HL-60/S4 treated with phorbol 12-myristate 13-acetate at 8.2 ng/mL for 4 days and 3 days (cell line): Measurements from ENCODE around the gene GLB1L3.
"Not testable (repeated sequence)": the region's sequence is repeated elsewhere in the genome, so short reads cannot be mapped to it uniquely, and the experiment has no call there.

Experiments used
- in situ Hi-C: fragments of 300-500 bp; cut with MboI; formaldehyde crosslinking; loops from 2 replicates; pipeline ENCODE4 v1.15.0; 2022; ENCODE audit warnings: low sequenced_read_pairs

GLB1L3 gene

DNA sequence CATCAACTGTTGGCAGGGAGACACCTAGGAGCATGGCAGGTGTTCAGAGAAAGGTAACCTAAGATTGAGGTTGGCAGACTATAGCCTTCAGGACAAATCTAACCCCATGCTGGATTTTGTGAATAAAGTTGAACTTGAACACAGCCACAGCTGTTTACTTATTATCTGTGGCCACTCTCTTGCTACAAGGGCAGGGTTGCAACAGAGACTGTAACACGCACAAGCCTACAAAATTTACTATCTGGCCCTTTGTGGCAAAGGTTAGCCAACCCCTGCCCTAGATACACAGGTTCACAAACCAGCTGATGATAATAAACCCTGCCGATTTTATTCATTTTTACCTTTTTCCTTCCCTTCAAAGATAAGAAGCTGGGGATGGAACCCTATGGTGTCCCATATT is 25.5 kb upstream of the GLB1L3 start:
- in situ Hi-C loops = no loop called here

DNA sequence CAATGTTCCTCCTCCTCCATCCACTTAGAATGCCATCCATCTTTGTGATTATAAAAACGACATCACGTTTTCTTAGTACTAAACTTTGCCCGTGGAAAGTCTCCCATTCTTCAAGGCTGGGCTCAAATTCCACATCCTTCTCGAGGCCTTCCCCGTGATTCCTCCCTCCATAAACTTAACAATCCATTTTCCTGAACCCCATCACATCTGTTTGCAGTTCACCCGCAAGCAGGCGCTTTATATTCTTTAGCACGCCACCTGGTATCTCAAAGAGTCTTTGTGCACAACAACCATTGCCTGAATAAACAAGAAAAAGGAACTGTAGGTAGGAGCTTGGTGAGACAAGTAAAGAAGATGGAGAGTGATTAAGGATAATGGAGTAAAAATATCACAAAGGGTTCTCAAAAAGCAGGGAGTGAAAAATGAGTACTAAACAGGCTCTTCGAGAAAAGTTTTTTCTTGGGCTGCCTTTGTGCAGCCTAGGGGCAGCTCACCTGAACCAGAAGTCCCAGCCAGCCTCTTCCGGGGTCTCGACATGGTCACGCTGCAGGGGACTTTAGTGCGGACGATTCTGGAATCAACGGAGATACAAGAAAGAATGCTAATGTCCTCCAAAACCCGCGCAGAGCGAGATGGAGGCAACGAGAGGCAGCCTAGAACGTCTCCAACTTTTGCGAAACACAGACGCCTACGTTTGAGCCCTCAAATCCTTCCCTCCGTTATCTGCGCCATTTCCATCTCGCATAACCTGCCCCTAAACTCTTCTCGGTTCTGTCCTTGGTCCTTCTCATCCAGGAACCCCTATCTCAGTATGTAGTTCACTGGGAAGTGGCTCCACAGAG is 23.6 kb upstream of the GLB1L3 start:
- in situ Hi-C loops = no loop called here

DNA sequence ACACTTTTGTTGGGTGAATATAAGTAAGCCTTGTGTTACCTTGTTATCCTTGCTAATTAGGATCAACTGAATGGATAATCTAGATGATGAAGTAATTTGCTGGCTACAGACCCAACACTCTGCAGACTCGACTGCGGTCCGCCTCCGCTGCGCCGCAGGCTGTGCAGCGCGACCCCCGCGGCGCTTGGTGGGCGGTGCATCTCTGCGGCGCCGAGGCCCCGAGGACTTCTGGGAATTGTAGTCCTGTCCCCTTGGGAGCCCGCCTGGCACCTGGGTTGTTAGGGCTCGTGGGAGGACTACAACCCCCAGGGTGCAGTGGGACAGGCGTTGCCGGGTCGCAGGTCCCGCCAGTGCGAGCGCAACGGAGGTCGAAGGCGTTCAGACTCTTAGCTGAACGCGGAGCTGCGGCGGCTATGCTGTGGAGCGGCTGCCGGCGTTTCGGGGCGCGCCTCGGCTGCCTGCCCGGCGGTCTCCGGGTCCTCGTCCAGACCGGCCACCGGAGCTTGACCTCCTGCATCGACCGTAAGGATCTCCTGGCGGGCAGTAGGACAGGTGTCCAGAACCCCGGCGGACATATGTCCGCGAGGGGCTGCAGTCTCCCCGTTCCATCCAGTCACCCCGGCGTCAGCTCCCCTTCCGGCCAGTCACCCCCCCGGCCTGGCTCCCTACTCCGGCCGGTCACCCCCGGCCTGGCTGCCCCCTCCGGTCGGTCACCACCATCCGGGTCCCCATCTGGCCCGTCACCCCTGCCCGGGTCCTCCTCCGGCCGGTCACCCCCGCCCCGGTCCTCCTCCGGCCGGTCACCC is 22.8 kb upstream of the GLB1L3 start, which contains the start of the genes ACAD8 and THYN1:
TSS of gene ACAD8 (plus strand) at position 381 of the 806 bp plus-strand sequence. CDS start at position 414, 33 bp downstream.
TSS of gene THYN1 (minus strand) at position 165 of the 806 bp plus-strand sequence. CDS start 470 bp downstream, outside the sequence.
- in situ Hi-C loops = no loop called here

- in situ Hi-C loops = no loop called here
These were observed 21.6 kb upstream of the GLB1L3 start for GRCh38 chr11:134254433-134255183.

GRCh38 chr11:134255184-134255561 is 21.0 kb upstream of the GLB1L3 start:
- in situ Hi-C loops = not testable (repeated sequence)

DNA sequence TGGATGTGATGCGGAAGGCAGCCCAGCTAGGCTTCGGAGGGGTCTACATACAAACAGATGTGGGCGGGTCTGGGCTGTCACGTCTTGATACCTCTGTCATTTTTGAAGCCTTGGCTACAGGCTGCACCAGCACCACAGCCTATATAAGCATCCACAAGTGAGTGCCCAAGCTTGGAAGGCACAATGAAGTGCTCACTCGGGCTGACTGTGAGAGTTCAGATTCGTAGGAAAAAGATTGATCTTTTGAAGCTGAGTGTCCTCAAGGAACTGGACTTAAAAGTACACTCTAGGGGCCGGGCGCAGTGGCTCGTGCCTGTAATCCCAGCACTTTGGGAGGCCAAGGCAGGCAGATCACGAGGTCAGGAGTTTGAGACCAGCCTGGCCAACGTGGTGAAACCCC is 19.1 kb upstream of the GLB1L3 start:
- in situ Hi-C loops = no loop called here

GRCh38 chr11:134258577-134258976 is 17.6 kb upstream of the GLB1L3 start:
- in situ Hi-C loops = no loop called here

DNA sequence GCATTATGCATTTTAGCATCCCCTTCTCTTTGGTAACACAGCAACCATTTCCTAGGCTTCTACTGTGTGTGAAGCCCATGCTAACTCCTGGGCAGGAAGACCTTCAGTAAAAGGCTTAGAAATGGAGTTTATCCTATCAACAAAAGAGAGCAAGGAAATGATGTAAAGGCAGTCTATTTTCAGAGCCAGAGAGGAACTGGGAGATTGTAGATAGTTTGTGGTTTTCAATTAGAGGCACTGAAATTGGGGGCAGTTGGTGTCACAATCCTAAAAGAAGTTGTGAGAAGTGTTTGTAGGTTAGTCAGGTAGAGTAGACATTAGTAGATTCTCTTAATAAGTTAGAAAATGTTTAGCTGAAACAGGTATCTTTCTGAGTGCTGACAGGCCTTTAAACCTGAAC is 15.7 kb upstream of the GLB1L3 start:
- in situ Hi-C loops = no loop called here

DNA sequence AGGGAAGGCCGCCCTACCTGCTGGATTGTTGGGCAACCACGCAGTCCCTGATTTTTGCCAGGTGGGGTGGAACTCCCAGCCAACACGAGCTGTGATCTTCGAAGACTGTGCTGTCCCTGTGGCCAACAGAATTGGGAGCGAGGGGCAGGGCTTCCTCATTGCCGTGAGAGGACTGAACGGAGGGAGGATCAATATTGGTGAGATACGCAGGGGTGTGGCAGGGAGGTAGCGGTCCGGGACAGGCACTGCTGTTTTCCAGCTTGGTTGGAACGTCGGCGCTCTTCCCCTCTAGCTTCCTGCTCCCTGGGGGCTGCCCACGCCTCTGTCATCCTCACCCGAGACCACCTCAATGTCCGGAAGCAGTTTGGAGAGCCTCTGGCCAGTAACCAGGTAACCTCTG is 15.2 kb upstream of the GLB1L3 start:
- in situ Hi-C loops = no loop called here

DNA sequence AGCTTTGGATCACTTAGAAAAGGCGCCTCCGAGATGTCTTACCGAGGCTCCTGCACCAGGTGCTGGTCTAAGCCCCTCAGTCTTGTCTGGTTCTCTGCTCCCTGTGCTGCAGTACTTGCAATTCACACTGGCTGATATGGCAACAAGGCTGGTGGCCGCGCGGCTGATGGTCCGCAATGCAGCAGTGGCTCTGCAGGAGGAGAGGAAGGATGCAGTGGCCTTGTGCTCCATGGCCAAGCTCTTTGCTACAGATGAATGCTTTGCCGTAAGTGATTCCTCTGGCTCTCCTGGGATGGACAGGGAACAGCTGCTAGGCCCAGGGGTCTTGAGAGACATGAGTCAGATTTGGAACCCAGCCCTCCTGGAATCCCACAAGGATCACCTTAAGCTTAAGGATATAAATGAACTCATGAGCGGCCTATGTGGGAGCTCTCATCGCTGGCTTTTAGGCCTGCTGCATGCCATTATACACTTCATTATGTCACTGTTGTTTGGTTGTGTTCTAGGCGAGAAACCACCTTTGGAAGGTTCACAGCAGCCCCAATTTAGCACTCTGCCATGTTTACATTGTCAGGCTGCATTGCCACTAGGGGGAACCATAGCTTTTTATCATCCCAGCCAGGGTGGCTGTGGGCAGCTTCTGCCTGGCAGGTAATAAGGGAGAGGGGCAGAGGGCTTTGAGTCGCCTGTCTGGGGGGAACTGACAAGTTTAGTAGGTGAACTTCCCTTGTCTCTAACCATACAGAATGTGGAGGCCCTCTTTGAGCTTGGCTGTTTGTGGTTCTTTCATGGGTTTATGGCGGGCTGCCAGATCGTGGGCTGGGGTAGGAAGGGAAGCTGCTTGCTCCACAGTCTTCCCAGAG is 14.3 kb upstream of the GLB1L3 start:
- in situ Hi-C loops = no loop called here

DNA sequence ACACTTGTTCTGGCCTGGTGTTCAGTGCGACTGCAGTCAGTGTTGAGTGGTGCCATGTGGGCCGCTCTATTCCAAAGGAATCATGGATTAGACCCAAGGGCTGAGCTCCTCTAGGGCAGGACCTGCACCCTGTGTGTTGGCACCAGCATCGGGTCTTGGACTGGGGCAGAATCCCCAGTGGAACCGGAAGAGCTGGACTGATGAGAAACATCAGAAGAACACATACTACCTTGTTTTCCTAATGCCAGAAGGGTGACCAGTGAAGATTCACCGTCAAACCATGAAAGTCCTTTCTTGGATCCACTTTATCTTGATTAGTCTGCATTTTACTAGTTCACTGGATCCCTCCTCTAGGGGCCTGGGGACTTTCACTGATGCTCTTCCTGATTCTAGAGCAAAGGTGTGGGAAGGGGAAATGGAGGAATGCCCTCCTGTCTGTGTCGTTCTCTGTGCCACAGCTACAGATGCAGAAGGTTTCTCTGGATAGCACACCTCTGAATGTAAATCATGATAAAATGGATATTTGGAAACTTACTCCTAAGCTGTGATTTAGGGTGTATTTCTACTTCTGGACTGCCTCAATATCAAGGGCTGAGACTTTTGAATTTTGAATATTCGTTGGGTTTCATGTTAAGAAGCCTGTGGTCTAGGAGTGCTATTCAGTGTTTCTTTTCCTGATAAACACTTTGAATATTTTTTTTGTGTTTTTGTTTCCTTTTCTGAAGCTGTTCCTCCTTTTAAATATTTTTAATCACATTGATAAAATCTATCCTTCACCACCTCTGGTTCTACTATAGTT is 11.0 kb upstream of the GLB1L3 start:
- in situ Hi-C loops = no loop called here

GRCh38 chr11:134266440-134266839 is 9.7 kb upstream of the GLB1L3 start:
- in situ Hi-C loops = no loop called here

DNA sequence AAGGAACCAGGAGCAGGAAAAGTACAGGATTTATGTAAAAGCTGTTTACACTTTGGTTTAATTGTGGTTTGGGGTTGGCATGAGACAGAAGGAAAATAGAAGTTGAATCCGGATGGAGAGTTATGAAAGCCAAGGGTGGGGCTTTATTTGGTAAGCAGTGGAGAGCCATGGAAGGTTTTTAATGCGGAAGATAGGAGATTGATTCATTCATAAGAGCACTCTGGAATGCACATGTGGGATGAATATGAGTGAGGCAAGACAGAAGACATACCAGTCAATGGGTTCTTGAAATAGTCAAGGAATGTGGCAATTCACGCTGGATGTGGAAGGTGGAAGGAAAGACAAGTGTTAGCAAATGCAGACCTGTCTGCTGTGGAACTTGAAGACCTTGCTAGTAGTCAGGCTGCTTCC is 9.3 kb upstream of the GLB1L3 start:
- in situ Hi-C loops = no loop called here

DNA sequence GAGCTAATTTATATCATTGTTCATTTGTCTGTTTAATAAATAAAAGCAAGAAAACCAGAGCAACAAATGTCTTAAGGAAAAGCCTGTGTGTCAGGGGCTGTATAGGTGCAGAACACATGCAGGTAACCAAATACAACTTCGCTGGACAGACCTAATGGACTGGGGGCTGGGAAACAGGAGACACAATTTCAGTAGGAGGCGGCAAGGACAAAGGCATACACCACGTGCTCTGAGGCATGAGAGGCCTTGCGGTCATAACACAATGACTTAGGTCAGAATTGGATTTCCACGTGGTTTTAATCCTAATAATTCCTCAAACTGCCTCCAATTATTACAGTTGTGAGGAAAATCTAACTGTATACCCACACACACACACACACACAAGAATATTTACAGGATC is 8.7 kb upstream of the GLB1L3 start:
- in situ Hi-C loops = no loop called here

DNA sequence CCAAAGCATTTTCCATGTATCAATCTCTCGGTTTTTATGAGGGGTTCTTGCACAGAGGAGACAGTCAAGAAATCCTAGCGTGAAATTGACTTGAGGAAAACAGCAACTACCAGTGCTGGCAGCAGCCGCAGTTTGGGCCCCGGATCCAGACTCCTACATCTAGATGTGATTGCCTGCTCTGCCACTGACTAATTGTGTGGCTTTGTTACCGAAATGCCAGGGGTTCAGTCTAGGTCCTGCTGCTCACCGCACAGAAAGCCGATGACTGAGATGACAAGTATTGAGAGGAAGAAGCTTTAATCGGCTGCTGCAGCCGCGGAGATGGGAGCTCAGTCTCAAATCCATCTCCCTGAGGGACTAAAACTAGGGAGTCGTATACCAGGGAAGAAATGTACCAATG is 8.2 kb upstream of the GLB1L3 start:
- in situ Hi-C loops = no loop called here

- in situ Hi-C loops = no loop called here
These were observed 5.9 kb upstream of the GLB1L3 start for GRCh38 chr11:134270250-134270714.

GRCh38 chr11:134271978-134272377 is 4.2 kb upstream of the GLB1L3 start:
- in situ Hi-C loops = no loop called here

GRCh38 chr11:134272381-134273316 is 3.5 kb upstream of the GLB1L3 start:
- in situ Hi-C loops = no loop called here
